ENCODE data around the gene IL13. TPM values are rescaled to one million over a fixed set of nuclear protein-coding genes. Genes with fewer than 3 reads are reported as not detected.

The IL13 gene
- polyA plus RNA-seq, 1 donor (not counting 4 experiments of a cell fraction or from before 2014, with no cell fraction given): not detected

- Histone ChIP-seq H3K27me3 (ENCODE audit: control insufficient read depth, extremely low read depth, insufficient read depth, low read length) (no peaks in the 10 kb centered on the region), H3K9me1 (ENCODE audit: control insufficient read depth, extremely low read depth, insufficient read depth, low read length) (no peaks in the 10 kb centered on the region), H3K4me3 (ENCODE audit: control insufficient read depth in 2 of 3, extremely low read depth in 1 of 3, insufficient read depth in 2 of 3, low read depth in 1 of 3, low read length in 3 of 3) (no peak overlapping the region), H3K4me2 (ENCODE audit: control insufficient read depth, extremely low read depth, insufficient read depth, low read depth, low read length) (no peak overlapping the region), H4K20me1 (ENCODE audit: control insufficient read depth, extremely low read depth, insufficient read depth, low read length) (no peaks in the 10 kb centered on the region), H3K27ac (ENCODE audit: control insufficient read depth, insufficient read depth, low read length) (no peak overlapping the region), H3K36me3 (ENCODE audit: control insufficient read depth in 2 of 2, extremely low read depth in 1 of 2, insufficient read depth in 2 of 2, low read length in 2 of 2) (peaks cover 24 to 26% of the 10 kb centered on the region in 2 experiments), H2AFZ (ENCODE audit: control insufficient read depth, low read length) (no peak overlapping the region), H3K9me3 (ENCODE audit: control insufficient read depth, low read depth, low read length) (no peaks in the 10 kb centered on the region), H3K9ac (ENCODE audit: control insufficient read depth, extremely low read depth, insufficient read depth, low read length) (no peak overlapping the region), H3K79me2 (ENCODE audit: control insufficient read depth, insufficient read depth, low read length) (no peaks in the 10 kb centered on the region), H3K4me1 (ENCODE audit: control insufficient read depth, extremely low read depth, insufficient read depth, low read length) (no peaks in the 10 kb centered on the region)
- dilution Hi-C loops (cut with MboI; ENCODE audit: extremely low pct_ligation_motif_present, low sequenced_read_pairs): no loop called here
- DNase-seq (ENCODE audit: low read depth, low spot score): no peak
- TF ChIP-seq CTCF (optimal IDR thresholded peaks at IDR 0.05 in 1 of 3, IDR thresholded peaks at IDR 0.05 in 1 of 3, conservative IDR thresholded peaks at IDR 0.05 in 1 of 3; ENCODE audit: extremely low read depth in 1 of 3, insufficient read depth in 2 of 3, low read length in 3 of 3) (no peak), EZH2 (IDR thresholded peaks at IDR 0.05; ENCODE audit: low read length) (no peak)
- FAIRE-seq: no peak
Measured at GRCh38 chr5:132641841-132642240, 16.1 kb upstream of the IL13 start.

DNA sequence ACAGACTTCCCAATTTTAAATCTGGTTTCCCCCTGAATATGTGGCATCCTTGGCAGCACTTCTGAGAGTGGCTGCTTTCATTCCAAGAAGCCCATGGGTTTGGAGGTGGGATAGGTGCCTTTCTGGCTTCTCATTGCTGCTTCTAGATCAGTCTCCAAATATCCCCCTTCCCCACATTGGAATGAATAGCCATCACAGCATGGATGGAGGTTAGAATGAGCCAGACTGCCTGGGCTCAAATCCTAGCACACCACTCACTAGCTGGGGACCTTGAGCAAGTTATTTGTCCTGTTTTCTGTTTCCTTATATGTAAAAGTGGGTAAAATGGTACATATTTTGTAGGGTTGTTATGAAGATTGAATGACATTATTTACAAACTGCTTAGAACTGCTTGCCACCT, 13.8 kb upstream of the IL13 start:
- dilution Hi-C loops (cut with MboI; ENCODE audit: extremely low pct_ligation_motif_present, low sequenced_read_pairs): no loop called here

More for the DNA sequence above, 13.8 kb upstream of the IL13 start:
- Histone ChIP-seq H3K9me3 (ENCODE audit: control insufficient read depth, low read depth, low read length) (no peaks in the 10 kb centered on the region), H3K79me2 (ENCODE audit: control insufficient read depth, insufficient read depth, low read length) (no peaks in the 10 kb centered on the region), H3K36me3 (ENCODE audit: control insufficient read depth in 2 of 2, extremely low read depth in 1 of 2, insufficient read depth in 2 of 2, low read length in 2 of 2) (peaks cover 16 to 24% of the 10 kb centered on the region in 2 experiments), H3K9me1 (ENCODE audit: control insufficient read depth, extremely low read depth, insufficient read depth, low read length) (no peaks in the 10 kb centered on the region), H3K9ac (ENCODE audit: control insufficient read depth, extremely low read depth, insufficient read depth, low read length) (no peak overlapping the region), H3K4me3 (ENCODE audit: control insufficient read depth in 2 of 3, extremely low read depth in 1 of 3, insufficient read depth in 2 of 3, low read depth in 1 of 3, low read length in 3 of 3) (no peak overlapping the region), H3K4me1 (ENCODE audit: control insufficient read depth, extremely low read depth, insufficient read depth, low read length) (no peaks in the 10 kb centered on the region), H3K27ac (ENCODE audit: control insufficient read depth, insufficient read depth, low read length) (no peak overlapping the region), H3K4me2 (ENCODE audit: control insufficient read depth, extremely low read depth, insufficient read depth, low read depth, low read length) (no peak overlapping the region), H3K27me3 (ENCODE audit: control insufficient read depth, extremely low read depth, insufficient read depth, low read length) (no peaks in the 10 kb centered on the region), H4K20me1 (ENCODE audit: control insufficient read depth, extremely low read depth, insufficient read depth, low read length) (no peaks in the 10 kb centered on the region), H2AFZ (ENCODE audit: control insufficient read depth, low read length) (no peak overlapping the region)
- TF ChIP-seq EZH2 (IDR thresholded peaks at IDR 0.05; ENCODE audit: low read length) (no peak), CTCF (optimal IDR thresholded peaks at IDR 0.05 in 1 of 3, IDR thresholded peaks at IDR 0.05 in 1 of 3, conservative IDR thresholded peaks at IDR 0.05 in 1 of 3; ENCODE audit: extremely low read depth in 1 of 3, insufficient read depth in 2 of 3, low read length in 3 of 3) (no peak)
- DNase-seq (ENCODE audit: low read depth, low spot score) (no peak), FAIRE-seq (no peak)

Measured in keratinocyte (primary cell).